IPS-15b (cell line): Measurements from ENCODE around the gene DNASE2.
"Not testable (repeated sequence)": the region's sequence is repeated elsewhere in the genome, so short reads cannot be mapped to it uniquely, and the experiment has no call there.

Source experiments
- H3K27me3 ChIP-seq: one replicate; pipeline ENCODE4 v1.6.1; 2013; ENCODE audit warnings: low read length; ENCODE audit not compliant: control insufficient read depth, insufficient read depth
- H3K36me3 ChIP-seq: one replicate; pipeline ENCODE4 v1.6.1; 2013; ENCODE audit warnings: low read length; ENCODE audit not compliant: control insufficient read depth, insufficient read depth
- H3K4me1 ChIP-seq: one replicate; pipeline ENCODE4 v1.6.1; 2013; ENCODE audit warnings: mild to moderate bottlenecking, low read length; ENCODE audit not compliant: control insufficient read depth, insufficient read depth
- H3K4me3 ChIP-seq: one replicate; pipeline ENCODE4 v1.5.1; 2013; ENCODE audit warnings: low read depth, low read length
- H3K9ac ChIP-seq: one replicate; pipeline ENCODE4 v1.6.1; 2013; ENCODE audit warnings: low read depth, mild to moderate bottlenecking, low read length
- H3K9me3 ChIP-seq: one replicate; pipeline ENCODE4 v1.6.1; 2013; ENCODE audit warnings: mild to moderate bottlenecking, low read length; ENCODE audit not compliant: control insufficient read depth, insufficient read depth

Gene DNASE2

GRCh38 chr19:12847159-12848139 lies 33.8 kb downstream of the DNASE2 start:
- no peak overlapping the region for H3K9ac ChIP-seq
- H3K27me3 ChIP-seq = peaks cover 3% of the 10 kb centered on the region
- no peaks in the 10 kb centered on the region for H3K9me3 ChIP-seq
- peaks cover 2% of the 10 kb centered on the region for H3K4me1 ChIP-seq
- peak overlapping the region; percentile 39 for H3K4me3 ChIP-seq
- H3K36me3 ChIP-seq = peaks cover 2% of the 10 kb centered on the region

GRCh38 chr19:12846613-12847012 lies 34.6 kb downstream of the DNASE2 start:
- not testable (repeated sequence) for H3K27me3 ChIP-seq, H3K9ac ChIP-seq, H3K4me3 ChIP-seq, H3K4me1 ChIP-seq, H3K36me3 ChIP-seq, H3K9me3 ChIP-seq

- Histone ChIP-seq H3K4me3 (no peak overlapping the region), H3K9me3 (no peaks in the 10 kb centered on the region), H3K4me1 (peaks cover 5% of the 10 kb centered on the region), H3K9ac (no peak overlapping the region), H3K27me3 (peaks cover 5% of the 10 kb centered on the region), H3K36me3 (no peaks in the 10 kb centered on the region)
Observed at GRCh38 chr19:12843999-12844732, 37.1 kb downstream of the DNASE2 start.

- Histone ChIP-seq H3K36me3 (no peaks in the 10 kb centered on the region), H3K4me1 (peaks cover 5% of the 10 kb centered on the region), H3K27me3 (peaks cover 7% of the 10 kb centered on the region), H3K9ac (no peak overlapping the region), H3K4me3 (no peak overlapping the region), H3K9me3 (no peaks in the 10 kb centered on the region)
Observed at GRCh38 chr19:12843328-12843727, 37.9 kb downstream of the DNASE2 start.

- Histone ChIP-seq H3K9me3 (no peaks in the 10 kb centered on the region), H3K9ac (no peak overlapping the region), H3K4me3 (no peak overlapping the region), H3K4me1 (peaks cover 3% of the 10 kb centered on the region), H3K36me3 (no peaks in the 10 kb centered on the region), H3K27me3 (peaks cover 4% of the 10 kb centered on the region)
Observed at GRCh38 chr19:12842511-12842910, 38.7 kb downstream of the DNASE2 start.

GRCh38 chr19:12841094-12841493 lies 40.2 kb downstream of the DNASE2 start:
- Histone ChIP-seq H3K9ac (no peak overlapping the region), H3K9me3 (no peaks in the 10 kb centered on the region), H3K27me3 (peaks cover 4% of the 10 kb centered on the region), H3K36me3 (no peaks in the 10 kb centered on the region), H3K4me1 (peaks cover 3% of the 10 kb centered on the region), H3K4me3 (peak overlapping the region; percentile 53)

- Histone ChIP-seq H3K4me1 (peaks cover 3% of the 10 kb centered on the region), H3K4me3 (peak overlapping the region; percentile 53), H3K9me3 (no peaks in the 10 kb centered on the region), H3K9ac (no peak overlapping the region), H3K27me3 (peaks cover 5% of the 10 kb centered on the region), H3K36me3 (no peaks in the 10 kb centered on the region)
Observed at GRCh38 chr19:12840091-12841079, 40.9 kb downstream of the DNASE2 start.

- no peak overlapping the region for H3K9ac ChIP-seq
- peaks cover 5% of the 10 kb centered on the region for H3K4me1 ChIP-seq
- H3K9me3 ChIP-seq = no peaks in the 10 kb centered on the region
- H3K36me3 ChIP-seq = no peaks in the 10 kb centered on the region
- peaks cover 16% of the 10 kb centered on the region for H3K27me3 ChIP-seq
- peak overlapping the region; percentile 55 for H3K4me3 ChIP-seq
Observed at GRCh38 chr19:12838886-12839756, 42.1 kb downstream of the DNASE2 start.

- H3K27me3 ChIP-seq = peaks cover 16% of the 10 kb centered on the region
- H3K4me1 ChIP-seq = peaks cover 5% of the 10 kb centered on the region
- H3K4me3 ChIP-seq = peak within 1 kb of the TSS; percentile 55
- no peak within 1 kb of the TSS for H3K9ac ChIP-seq
- H3K36me3 ChIP-seq = no peaks in the 10 kb centered on the region
- no peaks in the 10 kb centered on the region for H3K9me3 ChIP-seq
Observed at GRCh38 chr19:12838182-12838885, 42.9 kb downstream of the DNASE2 start, which contains the start of gene MAST1. MAST1 (plus strand) TSS chr19:12838515; CDS start chr19:12838573, 58 bp downstream.

GRCh38 chr19:12837225-12837624 lies 44.0 kb downstream of the DNASE2 start:
- peaks cover 5% of the 10 kb centered on the region for H3K4me1 ChIP-seq
- H3K9me3 ChIP-seq = no peaks in the 10 kb centered on the region
- H3K27me3 ChIP-seq = peaks cover 17% of the 10 kb centered on the region
- H3K36me3 ChIP-seq = no peaks in the 10 kb centered on the region
- H3K4me3 ChIP-seq = no peak overlapping the region
- no peak overlapping the region for H3K9ac ChIP-seq
